HepG2 (cell line): ENCODE measurements around the gene ASB4. TPM values are rescaled to one million over a fixed set of nuclear protein-coding genes. Genes with fewer than 3 reads are reported as not detected.
A peak's percentile ranks its signal among the peaks of the same experiment; 100 is the strongest.

Experiments used
- AHDC1 ChIP-seq: sonication (generic); formaldehyde crosslinking; IDR thresholded peaks from 2 replicates; pipeline ENCODE4 v1.5.1; 2020; ENCODE audit warnings: mild to moderate bottlenecking, missing genetic modification reagents, borderline replicate concordance
- ASH2L ChIP-seq: fragments of 300-600, 200-600 bp; sonication (generic); IDR thresholded peaks from 2 replicates; pipeline ENCODE4 v1.7.0; 2017; ENCODE audit warnings: low read depth, mild to moderate bottlenecking, moderate library complexity, mixed read lengths, low read length; ENCODE audit not compliant: insufficient read length
- CEBPG ChIP-seq: IDR thresholded peaks from 2 replicates; pipeline ENCODE4 v1.6.1; 2016
- CREB1 ChIP-seq, 2 experiments: fragments of 450-650 bp in 1 of 2; IDR thresholded peaks; 2 replicates each; pipeline ENCODE4 v1.6.1; 2016 to 2017; ENCODE audit warnings: control low read depth in 1 of 2, mild to moderate bottlenecking in 1 of 2, missing compliant biosample characterization in 1 of 2, missing genetic modification characterization in 1 of 2
- HMG20A ChIP-seq: IDR thresholded peaks from 2 replicates; pipeline ENCODE4 v1.6.1; 2016; ENCODE audit warnings: borderline replicate concordance
- MTERF4 ChIP-seq: sonication (generic); formaldehyde crosslinking; IDR thresholded peaks from 2 replicates; pipeline ENCODE4 v1.8.0; 2023; ENCODE audit warnings: mild to moderate bottlenecking, missing genetic modification reagents
- RFXAP ChIP-seq: sonication (generic); formaldehyde crosslinking; IDR thresholded peaks from 2 replicates; pipeline ENCODE4 v1.4.0; 2020; ENCODE audit warnings: missing genetic modification reagents, borderline replicate concordance
- SMC3 ChIP-seq: IDR thresholded peaks from 2 replicates; pipeline ENCODE4 v1.6.1; 2011; ENCODE audit warnings: low read length, improper control_type of control experiment
- STAG1 ChIP-seq: sonication (generic); formaldehyde crosslinking; IDR thresholded peaks from 2 replicates; pipeline ENCODE4 v1.4.0; 2020; ENCODE audit warnings: missing genetic modification reagents
- TOPORS ChIP-seq: sonication (generic); formaldehyde crosslinking; IDR thresholded peaks from 2 replicates; pipeline ENCODE4 v1.8.0; 2023; ENCODE audit warnings: mild to moderate bottlenecking, missing genetic modification reagents
- ZBTB44 ChIP-seq: sonication (generic); formaldehyde crosslinking; IDR thresholded peaks from 2 replicates; pipeline ENCODE4 v1.4.0; 2020; ENCODE audit warnings: missing genetic modification reagents
- ZNF256 ChIP-seq: sonication (generic); formaldehyde crosslinking; conservative IDR thresholded peaks from 2 replicates; pipeline ENCODE4 v1.4.0; 2020; ENCODE audit warnings: missing genetic modification reagents
- ZNF3 ChIP-seq: IDR thresholded peaks from 2 replicates; pipeline ENCODE4 v1.7.0; 2017; ENCODE audit warnings: inconsistent platforms
- ZNF547 ChIP-seq: sonication (generic); formaldehyde crosslinking; IDR thresholded peaks from 2 replicates; pipeline ENCODE4 v1.5.1; 2020; ENCODE audit warnings: mild to moderate bottlenecking, missing genetic modification reagents
- ZNF800 ChIP-seq: sonication (generic); formaldehyde crosslinking; IDR thresholded peaks from 2 replicates; pipeline ENCODE4 v1.4.0; 2020; ENCODE audit warnings: missing genetic modification reagents
- ZNF878 ChIP-seq: sonication (generic); formaldehyde crosslinking; IDR thresholded peaks from 2 replicates; pipeline ENCODE4 v1.8.1; 2023; ENCODE audit warnings: mild to moderate bottlenecking, missing genetic modification reagents, moderate library complexity
- ZSCAN9 ChIP-seq: IDR thresholded peaks from 2 replicates; pipeline ENCODE4 v1.6.1; 2016; ENCODE audit warnings: borderline replicate concordance
- polyA plus RNA-seq, 8 experiments: library from polyadenylated mRNA; depleted of rRNA in 3 of 8; stranded (reverse) in 7 of 8; unstranded in 1 of 8; fragments of >200 nt; fragmentation: Illumina TruSeq in 4 of 8; extraction: Trizol in 4 of 8; gene quantifications; 2 replicates each; pipeline versions ENCODE4 v1.2.1 to v1.2.3, GENCODE V29; 2011 to 2016; ENCODE audit warnings: low read depth in 4 of 8, missing spikeins in 1 of 8, mixed read lengths in 1 of 8; ENCODE audit not compliant: insufficient read depth in 1 of 8
- total RNA-seq, 5 experiments: library from RNA; depleted of rRNA; stranded (reverse); fragments of >200 nt; fragmentation: Illumina TruSeq; extraction: Trizol; gene quantifications; 2 replicates each; pipeline ENCODE4 v1.2.3, GENCODE V29; 2016; ENCODE audit warnings: low read depth in 1 of 5

ASB4 gene
- total and polyA plus RNA-seq, 2 of the 13 experiments (the other 11 are each of a cell fraction or from before 2014, with no cell fraction given): 1.1 to 4.0 TPM

- 0 out of 2 replicates have a peak, but pooled peaks have one; percentile 35 for TF ChIP-seq ZNF547 (CRISPR knock-in tag)
- TF ChIP-seq TOPORS: 0 out of 2 replicates have a peak, but pooled peaks have one; percentile 56
- peak; percentile 86 for TF ChIP-seq ASH2L
- peak; percentile 73; the same call in 1 of the 2 replicates for TF ChIP-seq ZNF878 (CRISPR knock-in tag)
- no peak; the same call in none of the 2 replicates for TF ChIP-seq RFXAP (CRISPR knock-in tag)
- 0 out of 2 replicates have a peak, but pooled peaks have one; percentile 6 for TF ChIP-seq STAG1 (CRISPR knock-in tag)
- TF ChIP-seq MTERF4: no peak
- TF ChIP-seq CREB1 (IDR thresholded peaks at IDR 0.05): peak; percentile 22; the same call in 1 of the 2 replicates
- TF ChIP-seq CREB1 (CRISPR knock-in tag; IDR thresholded peaks at IDR 0.05): peak; percentile 81
- peak; percentile 97 for TF ChIP-seq CEBPG (CRISPR knock-in tag)
- no peak for TF ChIP-seq ZNF3 (CRISPR knock-in tag)
- TF ChIP-seq ZNF800 (CRISPR knock-in tag): no peak
- 0 out of 2 replicates have a peak, but pooled peaks have one; percentile 30 for TF ChIP-seq ZSCAN9 (CRISPR knock-in tag)
- peak; percentile 92 for TF ChIP-seq AHDC1 (CRISPR knock-in tag)
- peak; percentile 41 for TF ChIP-seq SMC3
- TF ChIP-seq ZNF256 (CRISPR knock-in tag): no peak; the same call in 1 of the 2 replicates
- TF ChIP-seq HMG20A (CRISPR knock-in tag): peak; percentile 96
- TF ChIP-seq ZBTB44 (CRISPR knock-in tag): no peak
These were observed 45.2 kb upstream of the ASB4 start (continued) for GRCh38 chr7:95440394-95441038.
